Nephron progenitor cell (in vitro differentiated cells): ENCODE measurements around the gene ATF7.

Experiments
- DNase-seq: peaks from one replicate; pipeline ENCODE4 v3.0.0; 2021
- H3K27ac Mint-ChIP-seq: 2 replicates; pipeline ENCODE4 v1.8.0; 2021; ENCODE audit warnings: mild to moderate bottlenecking, moderate library complexity, mixed read lengths
- H3K27me3 Mint-ChIP-seq: 2 replicates; pipeline ENCODE4 v1.8.0; 2021; ENCODE audit warnings: mild to moderate bottlenecking, low read depth, mixed read lengths; ENCODE audit not compliant: poor library complexity
- H3K36me3 Mint-ChIP-seq: 2 replicates; pipeline ENCODE4 v1.8.0; 2021; ENCODE audit warnings: low read depth, mixed read lengths
- H3K4me1 Mint-ChIP-seq: 2 replicates; pipeline ENCODE4 v1.8.0; 2021; ENCODE audit warnings: mixed read lengths
- H3K4me3 Mint-ChIP-seq: 2 replicates; pipeline ENCODE4 v1.8.0; 2021; ENCODE audit warnings: mild to moderate bottlenecking, moderate library complexity, mixed read lengths
- H3K9me3 Mint-ChIP-seq: 2 replicates; pipeline ENCODE4 v1.8.0; 2021; ENCODE audit warnings: mild to moderate bottlenecking, moderate library complexity, mixed read lengths
- CTCF ChIP-seq: fragments of 200-600 bp; sonication (generic); IDR thresholded peaks from 2 replicates; pipeline ENCODE4 v1.5.0; 2021; ENCODE audit warnings: antibody characterized with exemption

Gene ATF7

GRCh38 chr12:53506450-53506785 is 119.8 kb downstream of the ATF7 start:
- Mint-ChIP-seq H3K4me3 (no peak overlapping the region), H3K27ac (no peak overlapping the region), H3K9me3 (no peaks in the 10 kb centered on the region), H3K27me3 (peaks cover 4% of the 10 kb centered on the region), H3K4me1 (peaks cover 17% of the 10 kb centered on the region), H3K36me3 (peaks cover 13% of the 10 kb centered on the region)
- TF ChIP-seq CTCF = no peak
- no peak for DNase-seq

GRCh38 chr12:53505555-53506449 is 120.4 kb downstream of the ATF7 start:
- Mint-ChIP-seq H3K27me3 (peaks cover 4% of the 10 kb centered on the region), H3K4me1 (peaks cover 17% of the 10 kb centered on the region), H3K27ac (no peak overlapping the region), H3K36me3 (peaks cover 11% of the 10 kb centered on the region), H3K4me3 (no peak overlapping the region), H3K9me3 (no peaks in the 10 kb centered on the region)
- no peak for DNase-seq
- TF ChIP-seq CTCF = no peak

- peak overlapping the region; percentile 82 for H3K27ac Mint-ChIP-seq
Observed at GRCh38 chr12:53505086-53505485, 121.1 kb downstream of the ATF7 start.

GRCh38 chr12:53504004-53504920 is 121.9 kb downstream of the ATF7 start:
- DNase-seq = no peak
- no peaks in the 10 kb centered on the region for H3K9me3 Mint-ChIP-seq
- H3K4me3 Mint-ChIP-seq = no peak overlapping the region
- peaks cover 26% of the 10 kb centered on the region for H3K4me1 Mint-ChIP-seq
- peaks cover 11% of the 10 kb centered on the region for H3K36me3 Mint-ChIP-seq
- H3K27me3 Mint-ChIP-seq = peaks cover 4% of the 10 kb centered on the region
- no peak for TF ChIP-seq CTCF
- peak overlapping the region; percentile 82 for H3K27ac Mint-ChIP-seq

More at GRCh38 chr12:53505086-53505485, 121.1 kb downstream of the ATF7 start:
- H3K9me3 Mint-ChIP-seq = no peaks in the 10 kb centered on the region
- H3K4me1 Mint-ChIP-seq = peaks cover 21% of the 10 kb centered on the region
- TF ChIP-seq CTCF = no peak
- H3K4me3 Mint-ChIP-seq = no peak overlapping the region
- no peak for DNase-seq
- H3K27me3 Mint-ChIP-seq = peaks cover 4% of the 10 kb centered on the region
- peaks cover 11% of the 10 kb centered on the region for H3K36me3 Mint-ChIP-seq

- peak overlapping the region; percentile 82 for H3K27ac Mint-ChIP-seq
- peaks cover 4% of the 10 kb centered on the region for H3K27me3 Mint-ChIP-seq
- H3K4me1 Mint-ChIP-seq = peaks cover 32% of the 10 kb centered on the region
- no peaks in the 10 kb centered on the region for H3K9me3 Mint-ChIP-seq
- TF ChIP-seq CTCF = no peak
- H3K36me3 Mint-ChIP-seq = peaks cover 11% of the 10 kb centered on the region
- peak overlapping the region; percentile 56 for H3K4me3 Mint-ChIP-seq
- DNase-seq = no peak
Observed at GRCh38 chr12:53502983-53503728, 123.0 kb downstream of the ATF7 start.
